ENCODE measurements around the gene GLT1D1.

The GLT1D1 gene

GRCh38 chr12:128970110-128970509 is 116.8 kb downstream of the GLT1D1 start:
- no peak for DNase-seq

GRCh38 chr12:128970941-128971340 is 117.7 kb downstream of the GLT1D1 start:
- no peak for DNase-seq

GRCh38 chr12:128971802-128972201 is 118.5 kb downstream of the GLT1D1 start:
- DNase-seq = no peak

- no peak for DNase-seq
These were observed 120.8 kb downstream of the GLT1D1 start for GRCh38 chr12:128973883-128974681.

GRCh38 chr12:128974881-128975280 is 121.6 kb downstream of the GLT1D1 start:
- no peak for DNase-seq

GRCh38 chr12:128976120-128976738 is 123.0 kb downstream of the GLT1D1 start:
- DNase-seq = peak; percentile 62

GRCh38 chr12:128977441-128977840 is 124.2 kb downstream of the GLT1D1 start:
- no peak for DNase-seq

- no peak for DNase-seq
These were observed 124.8 kb downstream of the GLT1D1 start for GRCh38 chr12:128978067-128978466.

- DNase-seq = no peak
These were observed 127.3 kb downstream of the GLT1D1 start for GRCh38 chr12:128980623-128981022.

GRCh38 chr12:128981971-128982533 is 128.8 kb downstream of the GLT1D1 start:
- no peak for DNase-seq

GRCh38 chr12:128982933-128983332 is 129.7 kb downstream of the GLT1D1 start:
- DNase-seq = no peak

- DNase-seq = no peak
These were observed 130.1 kb downstream of the GLT1D1 start for GRCh38 chr12:128983371-128983770.

GRCh38 chr12:128986957-128987356 is 133.7 kb downstream of the GLT1D1 start:
- DNase-seq = no peak

GRCh38 chr12:128989287-128989686 is 136.0 kb downstream of the GLT1D1 start:
- DNase-seq = no peak

- no peak for DNase-seq
These were observed 138.4 kb downstream of the GLT1D1 start for GRCh38 chr12:128991716-128992115.

GRCh38 chr12:128992116-128992515 is 138.8 kb downstream of the GLT1D1 start:
- no peak for DNase-seq

GRCh38 chr12:128992550-128992949 is 139.3 kb downstream of the GLT1D1 start:
- no peak for DNase-seq

- no peak for DNase-seq
These were observed 141.6 kb downstream of the GLT1D1 start for GRCh38 chr12:128994856-128995255.

GRCh38 chr12:128995619-128996018 is 142.3 kb downstream of the GLT1D1 start:
- no peak for DNase-seq

GRCh38 chr12:129001826-129002225 is 148.5 kb downstream of the GLT1D1 start:
- no peak for DNase-seq

- no peak for DNase-seq
These were observed 149.1 kb downstream of the GLT1D1 start for GRCh38 chr12:129002427-129002826.

GRCh38 chr12:129005416-129005815 is 152.1 kb downstream of the GLT1D1 start:
- DNase-seq = no peak

- DNase-seq = no peak
These were observed 152.6 kb downstream of the GLT1D1 start for GRCh38 chr12:129005829-129006228.

Data from activated CD8-positive, alpha-beta memory T cell treated with anti-CD3 and anti-CD28 coated beads for 24 hours (primary cell).